NCI-H446 treated with DMSO at 0.1 percent for 48 hours (cell line): ENCODE data around the gene ATAD1.
"Not testable (repeated sequence)": the region's sequence is repeated elsewhere in the genome, so short reads cannot be mapped to it uniquely, and the experiment has no call there.

ENCODE experiments used
- DNase-seq: peaks from one replicate; lab custom pipeline; 2025; lab: John Stamatoyannopoulos, UW

The ATAD1 gene, protein sequence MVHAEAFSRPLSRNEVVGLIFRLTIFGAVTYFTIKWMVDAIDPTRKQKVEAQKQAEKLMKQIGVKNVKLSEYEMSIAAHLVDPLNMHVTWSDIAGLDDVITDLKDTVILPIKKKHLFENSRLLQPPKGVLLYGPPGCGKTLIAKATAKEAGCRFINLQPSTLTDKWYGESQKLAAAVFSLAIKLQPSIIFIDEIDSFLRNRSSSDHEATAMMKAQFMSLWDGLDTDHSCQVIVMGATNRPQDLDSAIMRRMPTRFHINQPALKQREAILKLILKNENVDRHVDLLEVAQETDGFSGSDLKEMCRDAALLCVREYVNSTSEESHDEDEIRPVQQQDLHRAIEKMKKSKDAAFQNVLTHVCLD

DNA sequence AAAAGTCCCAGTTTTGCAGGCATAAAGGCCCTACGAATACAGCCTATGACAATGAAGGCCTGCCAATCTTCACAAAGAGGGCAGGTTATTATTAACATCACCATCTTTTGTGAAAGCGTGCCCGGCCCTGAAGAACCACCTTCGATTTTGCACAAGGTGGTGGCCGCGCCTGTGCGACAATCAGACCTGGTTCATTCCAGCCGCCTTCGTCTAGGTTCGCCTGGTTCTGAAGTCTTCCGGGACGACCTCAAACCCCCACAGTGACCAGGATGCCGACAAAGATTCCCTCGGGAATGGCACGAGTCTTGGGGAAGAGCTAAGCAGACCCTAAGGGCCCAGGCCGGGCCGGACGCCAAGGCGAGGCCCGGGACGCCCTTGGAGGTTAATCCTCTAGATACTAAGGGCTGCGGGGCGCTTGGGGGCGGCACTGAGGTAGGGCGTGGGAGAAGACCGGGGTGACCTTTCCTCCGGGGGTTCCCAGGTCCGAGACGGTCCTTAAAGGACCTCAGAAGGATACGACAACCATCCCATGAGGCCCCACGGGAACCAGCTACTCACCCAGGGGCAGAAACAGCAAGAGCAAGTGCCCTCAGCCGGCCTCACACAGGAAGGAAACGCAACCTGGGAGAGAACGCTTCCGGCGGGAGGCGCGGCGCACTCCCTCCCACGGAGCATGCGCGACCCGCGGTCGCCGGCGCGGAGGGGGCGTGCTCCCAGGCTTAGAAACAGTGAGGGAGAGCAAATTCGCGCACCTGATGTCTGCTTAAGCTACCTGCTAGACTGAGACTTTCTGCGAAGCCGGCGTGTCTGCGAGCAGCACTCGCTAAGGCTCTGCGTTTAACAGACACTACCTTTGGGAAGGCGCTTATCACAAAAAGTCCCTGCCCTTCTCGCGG, at the start of gene ATAD1:
Gene ATAD1 (minus strand): TSS at position 618 of the 896 bp plus-strand sequence. CDS start 3,627 bp downstream, outside the sequence.
- peak; percentile 40 for DNase-seq

DNA sequence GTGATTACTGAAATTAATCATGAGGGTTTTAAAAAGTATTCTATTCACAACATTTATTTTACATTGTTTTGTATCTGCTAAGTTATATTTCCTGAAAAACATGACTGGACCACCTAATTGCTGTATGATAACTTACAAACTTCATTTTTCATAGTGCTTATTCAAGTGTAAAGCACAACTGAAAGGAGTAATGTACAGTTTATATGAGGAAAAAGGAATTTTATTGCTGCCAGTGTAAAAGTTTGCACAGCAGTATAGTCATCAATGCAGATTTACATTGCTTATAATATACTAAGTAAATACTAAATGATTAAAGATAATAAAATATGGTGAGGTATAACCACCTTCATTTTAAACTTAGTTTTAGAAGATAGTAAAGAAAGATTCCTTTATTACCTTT, 49.4 kb upstream of the ATAD1 start:
- no peak for DNase-seq

DNA sequence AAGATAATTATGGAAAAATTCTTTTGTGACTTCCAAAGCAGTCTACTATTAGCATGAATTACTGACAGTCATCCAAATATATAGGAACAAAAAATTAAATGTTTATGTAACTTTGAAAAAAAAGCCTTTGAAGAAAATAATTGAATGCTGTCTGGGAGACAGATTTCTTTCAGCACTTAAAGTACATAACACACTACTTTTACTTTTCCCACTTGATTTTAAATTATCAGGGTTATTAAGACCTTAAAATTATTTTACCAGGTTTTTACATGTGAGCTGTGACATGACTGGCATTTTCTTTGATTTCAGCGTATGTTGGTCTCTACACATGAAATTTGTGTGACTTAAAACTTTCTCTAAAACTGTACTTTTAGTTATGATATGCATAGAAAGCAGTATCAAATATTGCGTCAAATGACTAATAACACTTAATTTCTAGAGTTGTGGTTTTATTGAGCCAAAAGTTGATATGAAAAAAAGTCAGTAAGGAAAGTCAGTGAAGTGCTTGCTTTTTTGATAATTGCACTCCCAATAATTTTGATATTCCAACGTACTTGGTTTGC, 48.5 kb upstream of the ATAD1 start:
- DNase-seq: no peak

DNA sequence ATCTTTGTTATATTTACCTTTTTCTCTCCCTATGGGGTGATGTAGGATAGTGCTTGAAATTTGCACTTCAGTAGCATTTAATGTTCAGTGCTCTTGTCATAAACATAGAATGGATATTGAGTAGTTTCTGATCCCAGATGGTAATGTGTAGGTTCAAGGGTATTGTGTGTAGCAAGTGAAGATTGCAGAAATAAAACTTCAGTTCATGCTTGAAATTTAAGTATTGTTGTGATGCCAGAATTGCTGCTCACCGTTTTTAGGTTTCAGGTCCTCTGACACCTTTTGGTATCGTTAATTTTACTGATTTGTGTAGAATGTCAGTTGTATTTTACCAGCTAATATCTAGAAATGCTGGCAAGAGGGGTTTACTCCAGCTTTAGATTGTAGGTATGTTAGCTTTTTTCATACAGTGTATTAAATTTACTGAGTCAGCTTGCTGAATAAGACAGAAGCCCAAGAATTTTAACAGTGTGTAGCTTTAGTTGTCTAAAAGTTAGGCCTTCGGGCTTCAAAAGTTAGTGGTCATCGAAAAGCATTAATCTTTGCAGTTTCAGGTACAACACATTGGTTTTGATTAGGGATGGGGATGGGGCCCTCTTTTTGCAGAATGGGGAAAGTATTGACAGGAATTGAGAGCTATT, 47.3 kb upstream of the ATAD1 start:
- no peak for DNase-seq

DNA sequence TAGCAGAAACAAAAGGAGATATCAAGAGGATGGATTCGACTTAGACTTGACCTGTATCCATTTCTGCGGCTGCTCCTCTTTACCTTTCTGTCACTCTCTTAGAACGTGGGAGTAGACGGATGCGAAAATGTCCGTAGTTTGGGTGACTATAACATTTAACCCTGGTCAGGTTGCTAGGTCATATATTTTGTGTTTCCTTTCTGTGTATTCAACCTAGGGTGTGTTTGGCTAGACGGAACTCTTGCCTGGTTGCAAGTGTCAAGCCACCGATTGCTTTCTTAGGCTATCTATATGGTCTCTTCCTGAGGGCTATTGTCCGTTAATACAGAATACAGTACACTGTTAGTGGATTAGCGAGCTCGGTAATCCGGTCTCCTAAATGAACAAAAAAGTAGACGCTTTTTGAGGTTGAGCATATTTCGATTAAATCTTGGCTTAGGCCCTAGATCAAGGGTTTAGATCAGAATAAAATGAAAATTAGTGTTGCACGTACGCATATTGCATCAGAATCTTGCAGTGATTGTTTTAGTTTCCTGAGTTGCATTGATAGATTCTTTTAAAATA, 46.6 kb upstream of the ATAD1 start:
- DNase-seq: no peak

DNA sequence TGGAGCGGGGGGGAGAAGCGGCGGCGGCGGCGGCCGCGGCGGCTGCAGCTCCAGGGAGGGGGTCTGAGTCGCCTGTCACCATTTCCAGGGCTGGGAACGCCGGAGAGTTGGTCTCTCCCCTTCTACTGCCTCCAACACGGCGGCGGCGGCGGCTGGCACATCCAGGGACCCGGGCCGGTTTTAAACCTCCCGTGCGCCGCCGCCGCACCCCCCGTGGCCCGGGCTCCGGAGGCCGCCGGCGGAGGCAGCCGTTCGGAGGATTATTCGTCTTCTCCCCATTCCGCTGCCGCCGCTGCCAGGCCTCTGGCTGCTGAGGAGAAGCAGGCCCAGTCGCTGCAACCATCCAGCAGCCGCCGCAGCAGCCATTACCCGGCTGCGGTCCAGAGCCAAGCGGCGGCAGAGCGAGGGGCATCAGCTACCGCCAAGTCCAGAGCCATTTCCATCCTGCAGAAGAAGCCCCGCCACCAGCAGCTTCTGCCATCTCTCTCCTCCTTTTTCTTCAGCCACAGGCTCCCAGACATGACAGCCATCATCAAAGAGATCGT, 46.0 kb upstream of the ATAD1 start:
- DNase-seq: not testable (repeated sequence)

DNA sequence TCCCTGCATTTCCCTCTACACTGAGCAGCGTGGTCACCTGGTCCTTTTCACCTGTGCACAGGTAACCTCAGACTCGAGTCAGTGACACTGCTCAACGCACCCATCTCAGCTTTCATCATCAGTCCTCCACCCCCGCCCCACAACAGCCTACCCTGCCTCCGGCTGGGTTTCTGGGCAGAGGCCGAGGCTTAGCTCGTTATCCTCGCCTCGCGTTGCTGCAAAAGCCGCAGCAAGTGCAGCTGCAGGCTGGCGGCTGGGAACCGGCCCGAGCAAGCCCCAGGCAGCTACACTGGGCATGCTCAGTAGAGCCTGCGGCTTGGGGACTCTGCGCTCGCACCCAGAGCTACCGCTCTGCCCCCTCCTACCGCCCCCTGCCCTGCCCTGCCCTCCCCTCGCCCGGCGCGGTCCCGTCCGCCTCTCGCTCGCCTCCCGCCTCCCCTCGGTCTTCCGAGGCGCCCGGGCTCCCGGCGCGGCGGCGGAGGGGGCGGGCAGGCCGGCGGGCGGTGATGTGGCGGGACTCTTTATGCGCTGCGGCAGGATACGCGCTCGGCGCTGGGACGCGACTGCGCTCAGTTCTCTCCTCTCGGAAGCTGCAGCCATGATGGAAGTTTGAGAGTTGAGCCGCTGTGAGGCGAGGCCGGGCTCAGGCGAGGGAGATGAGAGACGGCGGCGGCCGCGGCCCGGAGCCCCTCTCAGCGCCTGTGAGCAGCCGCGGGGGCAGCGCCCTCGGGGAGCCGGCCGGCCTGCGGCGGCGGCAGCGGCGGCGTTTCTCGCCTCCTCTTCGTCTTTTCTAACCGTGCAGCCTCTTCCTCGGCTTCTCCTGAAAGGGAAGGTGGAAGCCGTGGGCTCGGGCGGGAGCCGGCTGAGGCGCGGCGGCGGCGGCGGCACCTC, 45.3 kb upstream of the ATAD1 start, which contains the start of the genes KLLN and PTEN:
Gene KLLN (minus strand): TSS at position 481 of the 891 bp plus-strand sequence. CDS start 1,046 bp downstream, outside the sequence.
Gene PTEN (plus strand): TSS at position 573 of the 891 bp plus-strand sequence. CDS start 845 bp downstream, outside the sequence.
- peak; percentile 60 for DNase-seq

DNA sequence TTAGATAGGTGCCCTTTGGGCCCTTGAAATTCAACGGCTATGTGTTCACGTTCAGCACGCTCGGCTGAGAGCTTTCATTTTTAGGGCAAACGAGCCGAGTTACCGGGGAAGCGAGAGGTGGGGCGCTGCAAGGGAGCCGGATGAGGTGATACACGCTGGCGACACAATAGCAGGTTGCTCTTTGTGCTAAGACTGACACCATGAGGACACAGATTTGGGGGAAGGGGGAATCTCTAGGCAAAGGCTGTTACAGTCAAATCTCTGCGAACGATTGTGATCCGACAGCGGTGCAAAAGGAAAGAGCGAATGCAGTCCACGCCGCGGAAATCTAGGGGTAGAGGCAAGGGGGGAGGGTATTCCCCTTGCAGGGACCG, 44.6 kb upstream of the ATAD1 start:
- no peak for DNase-seq

DNA sequence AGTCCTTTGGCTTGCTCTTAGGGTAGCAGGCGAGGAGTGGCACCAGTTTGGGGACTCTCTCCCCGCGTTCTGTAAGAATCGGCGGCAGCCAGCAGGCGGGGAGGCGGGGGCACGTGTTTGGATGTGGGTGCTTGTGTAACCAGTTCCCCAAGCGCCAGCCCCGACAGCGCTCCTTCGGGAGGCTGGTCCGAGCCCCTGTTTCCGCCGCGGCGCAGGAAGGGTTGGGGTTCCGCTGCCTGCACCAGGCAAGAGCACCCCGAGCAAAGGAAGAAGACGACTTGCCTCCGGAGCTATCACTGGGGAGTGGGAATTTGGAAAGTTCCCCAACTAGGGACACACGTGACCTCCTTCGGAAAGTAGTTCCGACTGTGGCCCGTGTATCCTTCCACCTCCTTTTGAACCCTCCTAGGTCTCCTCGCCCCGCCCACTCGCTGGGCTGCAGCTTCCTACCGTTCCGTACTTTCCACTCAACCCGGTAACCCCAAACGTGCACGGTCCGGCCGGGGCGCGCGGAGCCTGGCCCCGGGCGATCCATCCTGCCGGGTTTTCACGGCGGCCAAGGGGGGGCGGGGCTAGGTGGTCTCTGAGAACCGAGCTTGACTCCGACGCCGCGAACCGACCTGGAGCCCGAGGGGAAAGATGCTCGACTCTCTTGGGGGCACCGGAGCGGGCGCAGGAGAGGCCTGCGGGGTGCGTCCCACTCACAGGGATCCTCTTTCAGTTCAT, 44.1 kb upstream of the ATAD1 start:
- DNase-seq: no peak

DNA sequence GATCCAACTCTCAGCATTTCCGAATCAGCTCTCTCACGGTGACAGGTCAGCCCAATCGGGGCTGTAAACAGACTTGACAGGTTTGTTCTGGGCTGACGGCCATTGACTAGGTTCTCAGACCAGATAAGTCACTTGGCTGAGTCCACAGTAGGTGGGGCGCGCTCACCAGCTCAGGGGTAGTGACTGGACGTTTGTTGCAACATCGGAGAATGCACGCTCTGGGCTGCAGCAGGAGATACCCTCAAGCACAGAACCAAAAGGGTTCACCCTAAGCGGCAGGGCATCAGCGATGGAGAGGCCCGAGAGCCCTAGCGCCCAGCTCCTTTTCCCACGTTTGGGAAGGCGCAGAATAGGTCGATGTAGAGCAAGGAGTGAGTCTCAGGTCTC, 43.5 kb upstream of the ATAD1 start:
- no peak for DNase-seq

DNA sequence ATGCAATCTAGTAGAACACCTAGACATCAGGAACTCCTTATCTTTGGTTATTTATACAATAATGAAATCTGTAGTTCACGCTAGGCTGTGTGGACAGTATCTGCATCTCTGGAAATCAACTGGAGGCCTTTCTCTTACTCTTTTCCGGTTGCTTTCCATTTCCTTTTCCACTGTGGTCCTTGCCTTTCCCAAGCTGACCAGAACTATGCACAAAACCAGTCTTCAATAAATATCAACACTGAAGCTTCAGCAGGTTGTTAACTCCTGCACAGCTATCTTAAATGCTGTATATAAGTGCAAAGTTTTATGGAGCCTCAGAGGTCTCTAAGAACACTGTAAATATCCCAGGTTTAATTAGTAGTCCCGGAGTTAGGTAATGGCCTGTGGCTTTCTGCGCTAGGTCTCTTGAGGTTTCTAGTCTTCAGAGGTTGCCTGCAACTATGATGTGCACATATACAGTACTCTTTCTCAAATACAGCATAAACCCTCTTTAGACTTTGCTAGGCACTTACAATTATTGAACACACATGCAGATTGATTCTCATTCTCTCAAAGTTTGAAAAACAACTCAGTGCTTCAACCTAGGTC, 42.9 kb upstream of the ATAD1 start:
- no peak for DNase-seq

DNA sequence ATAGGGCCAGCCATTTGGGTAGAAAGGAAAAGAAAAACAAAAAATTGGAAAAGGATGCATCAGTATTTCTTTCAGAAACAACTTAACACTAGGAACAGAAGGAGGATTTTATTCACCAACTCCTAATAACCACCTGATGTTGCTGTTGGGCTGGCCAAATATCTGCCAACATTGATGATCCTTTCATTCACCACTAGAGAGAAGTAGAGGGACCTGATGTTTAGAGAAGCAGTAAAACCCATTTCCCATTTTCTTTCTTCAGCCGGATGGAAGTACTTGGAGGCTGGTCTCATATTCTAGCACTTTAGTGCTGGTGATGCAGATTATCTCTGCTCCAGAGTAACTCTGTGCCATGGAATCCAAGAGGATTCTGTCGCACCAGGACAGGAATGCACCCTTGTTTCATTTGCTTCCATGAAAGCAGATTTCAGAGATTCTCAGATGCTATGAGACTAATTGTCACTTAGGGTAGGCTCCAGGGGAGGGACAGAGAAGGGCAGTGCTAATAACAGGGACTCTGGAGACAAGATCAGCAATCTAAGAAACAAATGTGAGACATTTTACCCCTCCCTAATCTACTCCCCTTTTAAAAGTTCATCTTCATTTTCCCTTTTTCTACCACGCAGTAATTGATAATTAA, 42.2 kb upstream of the ATAD1 start:
- peak; percentile 35 for DNase-seq

DNA sequence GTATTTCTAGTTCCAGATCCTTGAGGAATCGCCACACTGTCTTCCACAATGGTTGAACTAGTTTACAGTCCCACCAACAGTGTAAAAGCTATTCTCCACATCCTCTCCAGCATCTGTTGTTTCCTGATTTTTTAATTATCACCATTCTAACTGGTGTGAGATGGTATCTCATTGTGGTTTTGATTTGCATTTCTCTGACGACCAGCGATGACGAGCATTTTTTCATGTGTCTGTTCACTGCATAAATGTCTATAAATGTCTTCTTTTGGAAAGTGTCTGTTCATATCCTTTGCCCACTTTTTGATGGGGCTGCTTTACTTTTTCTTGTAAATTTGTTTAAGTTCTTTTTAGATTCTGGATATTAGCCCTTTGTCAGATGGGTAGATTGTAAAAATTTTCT, 37.6 kb upstream of the ATAD1 start:
- DNase-seq: not testable (repeated sequence)

DNA sequence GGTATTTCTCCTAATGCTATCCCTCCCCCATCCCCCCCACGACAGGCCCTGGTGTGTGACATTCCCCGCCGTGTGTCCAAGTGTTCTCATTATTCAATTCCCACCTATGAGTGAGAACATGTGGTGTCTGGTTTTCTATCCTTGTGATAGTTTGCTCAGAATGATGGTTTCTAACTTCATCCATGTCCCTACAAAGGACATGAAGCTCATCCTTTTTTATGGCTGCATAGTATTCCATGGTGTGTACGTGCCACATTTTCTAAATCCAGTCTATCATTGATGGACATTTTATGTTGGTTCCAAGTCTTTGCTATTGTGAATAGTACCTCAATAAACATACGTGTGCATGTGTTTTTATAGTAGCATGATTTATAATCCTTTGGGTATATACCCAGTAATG, 37.2 kb upstream of the ATAD1 start:
- not testable (repeated sequence) for DNase-seq

DNA sequence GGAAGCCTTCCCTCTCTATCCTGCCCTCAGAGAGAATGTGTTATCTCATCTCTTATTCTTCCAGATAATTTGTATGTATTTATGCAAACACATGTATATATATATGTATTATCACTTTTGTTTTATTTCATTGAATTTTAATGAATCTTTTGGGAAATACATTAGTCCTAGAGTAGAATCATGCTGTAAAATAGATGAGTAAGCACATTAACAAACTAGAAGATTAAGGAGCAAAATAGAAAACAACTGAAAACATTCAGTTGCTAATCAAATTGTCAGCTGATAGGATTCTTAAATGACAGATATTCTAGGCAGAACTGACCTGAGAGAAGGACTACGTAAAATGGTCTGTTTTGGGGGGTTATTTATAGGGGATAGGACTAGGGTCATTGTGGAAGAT, 34.1 kb upstream of the ATAD1 start:
- DNase-seq: no peak

DNA sequence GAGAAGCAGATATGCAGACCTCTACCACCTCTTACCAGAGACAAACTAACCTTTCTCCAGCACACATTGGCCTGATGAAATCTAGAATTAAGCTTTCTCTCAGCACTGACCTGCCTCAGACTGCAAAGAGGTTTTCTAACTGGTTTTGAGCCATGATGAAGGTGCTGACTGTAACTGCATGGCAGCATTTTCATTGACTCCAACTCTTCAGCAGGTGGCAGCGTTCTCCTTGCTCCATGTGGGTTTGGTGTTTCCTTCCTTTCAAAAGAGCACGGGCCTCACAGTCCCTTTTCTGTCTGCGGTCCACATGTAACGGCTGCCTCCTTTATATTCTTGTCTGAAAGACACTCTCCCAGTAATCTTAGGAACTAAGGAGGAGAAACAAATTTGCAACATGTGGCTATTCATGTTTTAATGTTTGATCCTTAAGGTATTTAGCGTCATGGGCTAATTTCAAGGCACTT, 32.7 kb upstream of the ATAD1 start:
- no peak for DNase-seq

DNA sequence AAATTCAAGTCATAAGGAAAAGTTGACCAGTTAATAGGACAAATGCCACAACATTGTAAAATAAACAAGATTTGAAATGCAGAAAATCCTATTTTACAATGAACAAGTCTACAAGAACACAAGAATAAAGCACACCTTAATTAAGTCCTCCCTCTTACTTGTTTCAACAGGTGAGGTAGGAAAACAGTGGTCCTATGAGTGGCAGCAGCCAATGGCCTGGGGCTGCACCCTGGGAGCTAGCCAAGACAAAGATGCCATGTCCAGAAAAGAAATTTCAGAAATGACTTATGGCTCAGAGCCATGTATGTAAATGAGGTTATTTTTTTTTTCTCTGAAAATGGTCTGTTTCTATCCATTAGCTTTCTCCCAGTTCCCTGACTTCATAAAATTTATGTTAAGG, 31.0 kb upstream of the ATAD1 start:
- no peak for DNase-seq

DNA sequence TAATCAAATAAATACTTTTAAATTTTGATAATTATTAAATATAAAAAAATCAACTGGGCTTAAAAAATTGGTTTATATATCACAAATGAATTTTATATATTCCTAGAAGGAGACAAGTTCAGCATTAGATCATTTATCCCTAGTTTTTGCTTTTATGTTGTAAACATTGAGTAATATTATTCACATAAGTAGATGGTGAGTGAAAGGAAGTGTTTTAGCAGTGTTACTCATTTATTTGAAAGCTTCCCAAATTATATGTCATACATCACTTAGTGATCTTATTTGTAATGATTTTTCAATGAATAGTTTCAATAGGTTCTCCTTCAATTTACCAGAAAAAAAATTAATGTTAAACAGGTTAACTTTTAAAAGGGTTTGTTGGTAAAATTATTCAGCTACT, 29.5 kb upstream of the ATAD1 start:
- no peak for DNase-seq

DNA sequence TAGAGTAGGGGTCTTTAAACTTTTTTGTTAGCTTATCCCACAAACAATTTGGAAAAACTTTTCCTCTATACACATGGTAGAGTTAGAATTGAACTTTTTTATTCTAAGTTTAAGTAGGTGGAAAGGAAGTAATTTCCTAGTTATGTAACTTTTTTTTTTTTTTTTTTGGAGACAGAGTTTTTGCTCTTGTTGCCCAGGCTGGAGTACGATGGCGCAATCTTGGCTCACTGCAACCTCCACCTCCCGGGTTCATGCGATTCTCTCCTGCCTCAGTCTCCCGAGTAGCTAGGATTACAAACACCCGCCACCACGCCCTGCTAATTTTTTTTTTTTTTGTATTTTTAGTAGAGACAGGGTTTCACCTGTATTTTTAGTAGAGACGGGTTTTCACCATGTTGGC, 28.7 kb upstream of the ATAD1 start:
- not testable (repeated sequence) for DNase-seq
